ENCODE results near the gene RADIL.
"Not testable (repeated sequence)": the region's sequence is repeated elsewhere in the genome, so short reads cannot be mapped to it uniquely, and the experiment has no call there.

RADIL gene

GRCh38 chr7:4894482-4894881 lies 11.0 kb upstream of the RADIL start:
- H3K4me3 ChIP-seq (ENCODE audit: low read depth, low read length): no peak overlapping the region
- DNase-seq (ENCODE audit: low read depth, low spot score): no peak
- in situ Hi-C loops (cut with HindIII; ENCODE audit: low sequenced_read_pairs): no loop called here
- TF ChIP-seq CTCF (IDR thresholded peaks at IDR 0.05; ENCODE audit: low read depth, low read length): no peak

- TF ChIP-seq CTCF (IDR thresholded peaks at IDR 0.05; ENCODE audit: low read depth, low read length): no peak
- in situ Hi-C loops (cut with HindIII; ENCODE audit: low sequenced_read_pairs): no loop called here
- no peak overlapping the region for H3K4me3 ChIP-seq (ENCODE audit: low read depth, low read length)
- DNase-seq (ENCODE audit: low read depth, low spot score): no peak
These were observed 10.5 kb upstream of the RADIL start for GRCh38 chr7:4893929-4894475.

GRCh38 chr7:4893188-4893587 lies 9.7 kb upstream of the RADIL start:
- H3K4me3 ChIP-seq (ENCODE audit: low read depth, low read length); DNase-seq (ENCODE audit: low read depth, low spot score); in situ Hi-C loops (cut with HindIII; ENCODE audit: low sequenced_read_pairs): not testable (repeated sequence)

GRCh38 chr7:4891522-4891921 lies 8.0 kb upstream of the RADIL start:
- in situ Hi-C loops (cut with HindIII; ENCODE audit: low sequenced_read_pairs); H3K4me3 ChIP-seq (ENCODE audit: low read depth, low read length); DNase-seq (ENCODE audit: low read depth, low spot score): not testable (repeated sequence)

- no peak for TF ChIP-seq CTCF (IDR thresholded peaks at IDR 0.05; ENCODE audit: low read depth, low read length)
- H3K4me3 ChIP-seq (ENCODE audit: low read depth, low read length): no peak overlapping the region
- in situ Hi-C loops (cut with HindIII; ENCODE audit: low sequenced_read_pairs): no loop called here
- no peak for DNase-seq (ENCODE audit: low read depth, low spot score)
These were observed 6.2 kb upstream of the RADIL start for GRCh38 chr7:4889682-4890081.

GRCh38 chr7:4888161-4888560 lies 4.6 kb upstream of the RADIL start:
- TF ChIP-seq CTCF (IDR thresholded peaks at IDR 0.05; ENCODE audit: low read depth, low read length): no peak
- in situ Hi-C loops (cut with HindIII; ENCODE audit: low sequenced_read_pairs): no loop called here
- no peak for DNase-seq (ENCODE audit: low read depth, low spot score)
- no peak overlapping the region for H3K4me3 ChIP-seq (ENCODE audit: low read depth, low read length)

GRCh38 chr7:4886671-4887070 lies 3.2 kb upstream of the RADIL start:
- TF ChIP-seq CTCF (IDR thresholded peaks at IDR 0.05; ENCODE audit: low read depth, low read length): no peak
- in situ Hi-C loops (cut with HindIII; ENCODE audit: low sequenced_read_pairs): no loop called here
- no peak for DNase-seq (ENCODE audit: low read depth, low spot score)
- H3K4me3 ChIP-seq (ENCODE audit: low read depth, low read length): no peak overlapping the region

- in situ Hi-C loops (cut with HindIII; ENCODE audit: low sequenced_read_pairs): no loop called here
- H3K4me3 ChIP-seq (ENCODE audit: low read depth, low read length): no peak overlapping the region
- DNase-seq (ENCODE audit: low read depth, low spot score): no peak
- TF ChIP-seq CTCF (IDR thresholded peaks at IDR 0.05; ENCODE audit: low read depth, low read length): no peak
These were observed 1.8 kb upstream of the RADIL start for GRCh38 chr7:4885317-4885807.

Measured in astrocyte of the spinal cord (primary cell).